GM21825 (cell line): ENCODE results near the gene CHST11.
A peak's percentile ranks its signal among the peaks of the same experiment; 100 is the strongest.
"Not testable (repeated sequence)": the region's sequence is repeated elsewhere in the genome, so short reads cannot be mapped to it uniquely, and the experiment has no call there.

Experiments used
- ATAC-seq: cut with Tn5 transposase; IDR thresholded peaks from one replicate; pipeline ENCODE4 v1.9.1; 2021; ENCODE audit warnings: mild to moderate bottlenecking, moderate library complexity; ENCODE audit not compliant: unreplicated experiment

CHST11 gene

DNA sequence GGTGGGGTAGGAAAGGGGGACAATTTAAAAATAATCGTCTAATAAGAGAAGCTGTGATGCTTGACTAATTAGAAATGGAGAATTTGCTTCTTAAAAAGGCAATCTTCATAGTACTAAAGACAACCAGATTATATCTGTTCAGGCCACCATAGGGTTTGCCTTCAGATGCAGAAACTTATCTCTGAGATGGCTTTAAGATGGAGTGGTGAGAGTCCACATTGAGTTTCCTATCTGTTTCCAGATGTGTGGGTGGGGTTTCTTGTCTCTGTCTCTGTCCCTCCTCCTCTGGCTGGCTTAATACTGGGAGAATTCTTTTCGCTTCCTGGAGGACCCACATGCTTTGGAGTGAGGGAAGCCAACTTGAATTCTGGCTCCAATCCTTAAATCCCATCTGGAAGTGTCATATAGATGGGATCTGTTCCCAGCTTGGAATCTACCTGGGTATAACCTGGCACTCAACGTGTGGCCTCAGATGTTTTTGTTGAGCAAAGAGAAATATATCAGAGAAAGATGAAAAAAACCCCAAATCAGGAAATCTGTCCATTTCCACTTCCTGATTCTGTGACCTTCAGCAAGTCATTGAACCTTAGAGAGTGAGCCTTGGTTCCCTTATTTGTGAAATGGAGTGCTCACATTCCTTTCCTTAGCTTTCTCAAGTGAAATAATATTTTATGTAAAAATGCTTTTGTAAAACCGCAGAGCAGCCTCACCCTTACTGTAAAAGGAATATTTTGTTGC lies 66.4 kb downstream of the CHST11 start:
- no peak for ATAC-seq

GRCh38 chr12:104524034-104524832 lies 67.5 kb downstream of the CHST11 start:
- ATAC-seq = no peak

GRCh38 chr12:104526320-104526719 lies 69.6 kb downstream of the CHST11 start:
- ATAC-seq = no peak

DNA sequence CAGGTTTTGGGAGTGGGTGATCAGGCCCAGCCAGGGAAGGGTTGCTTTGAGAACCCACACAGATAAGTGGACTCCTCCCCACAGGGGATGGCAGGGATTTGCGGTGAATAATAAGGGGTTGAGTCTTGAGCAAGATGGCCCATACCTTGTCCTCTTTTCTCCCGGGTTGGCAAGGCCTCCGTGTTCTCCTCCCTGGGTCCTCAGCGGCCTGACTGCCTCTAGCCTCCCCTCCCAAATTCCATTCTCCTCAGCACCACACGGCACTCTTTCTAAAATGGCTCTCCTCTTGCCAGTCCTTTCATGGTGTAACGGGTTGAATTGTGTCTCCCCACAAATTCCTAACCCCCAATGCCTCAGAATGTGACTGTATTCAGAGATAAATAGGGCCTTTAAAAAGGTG lies 70.0 kb downstream of the CHST11 start:
- ATAC-seq = no peak

GRCh38 chr12:104527653-104528052 lies 70.9 kb downstream of the CHST11 start:
- ATAC-seq = not testable (repeated sequence)

GRCh38 chr12:104529130-104529874 lies 72.6 kb downstream of the CHST11 start:
- ATAC-seq = no peak

- no peak for ATAC-seq
Observed at GRCh38 chr12:104532636-104533035, 75.9 kb downstream of the CHST11 start.

DNA sequence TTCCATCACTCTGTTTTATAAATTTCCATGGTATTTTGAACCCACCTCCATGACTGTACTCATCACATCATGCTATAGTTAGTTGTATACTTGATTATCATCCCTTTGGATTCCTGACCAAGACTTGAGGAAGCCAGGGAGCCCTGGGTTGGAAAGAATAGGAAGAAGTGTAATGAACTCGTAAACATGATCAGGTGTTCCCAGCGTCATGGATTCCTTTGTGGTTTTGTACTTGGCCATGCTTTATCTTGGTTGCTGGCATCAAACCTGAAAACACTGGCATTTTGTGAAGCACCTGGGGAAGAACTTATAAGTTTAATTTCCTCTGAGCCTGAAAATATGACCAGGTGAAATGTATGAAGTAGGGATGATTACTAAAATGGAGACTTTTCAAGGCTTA lies 76.4 kb downstream of the CHST11 start:
- no peak for ATAC-seq

- ATAC-seq = no peak
Observed at GRCh38 chr12:104534162-104534856, 77.6 kb downstream of the CHST11 start.

GRCh38 chr12:104534857-104535248 lies 78.1 kb downstream of the CHST11 start:
- ATAC-seq = no peak

DNA sequence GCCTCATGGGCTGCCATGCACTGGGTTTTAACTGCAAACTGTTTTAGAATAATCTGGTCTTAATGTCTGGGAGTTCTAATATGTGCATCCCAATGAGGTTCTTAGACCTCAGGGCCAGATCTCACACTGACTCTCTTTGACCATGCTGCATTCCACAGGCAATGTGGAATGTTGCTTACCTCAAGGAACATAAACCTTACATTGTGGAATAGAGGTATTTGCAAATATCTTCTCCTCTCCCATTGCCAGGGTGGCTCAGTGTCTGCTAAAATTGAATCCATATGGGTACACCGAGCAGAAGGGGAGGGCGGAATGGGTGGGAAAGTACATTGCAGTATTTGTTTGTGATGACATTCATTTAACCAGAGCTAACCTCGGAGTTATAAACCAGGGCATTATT lies 78.6 kb downstream of the CHST11 start:
- no peak for ATAC-seq

GRCh38 chr12:104536841-104537240 lies 80.1 kb downstream of the CHST11 start:
- no peak for ATAC-seq

DNA sequence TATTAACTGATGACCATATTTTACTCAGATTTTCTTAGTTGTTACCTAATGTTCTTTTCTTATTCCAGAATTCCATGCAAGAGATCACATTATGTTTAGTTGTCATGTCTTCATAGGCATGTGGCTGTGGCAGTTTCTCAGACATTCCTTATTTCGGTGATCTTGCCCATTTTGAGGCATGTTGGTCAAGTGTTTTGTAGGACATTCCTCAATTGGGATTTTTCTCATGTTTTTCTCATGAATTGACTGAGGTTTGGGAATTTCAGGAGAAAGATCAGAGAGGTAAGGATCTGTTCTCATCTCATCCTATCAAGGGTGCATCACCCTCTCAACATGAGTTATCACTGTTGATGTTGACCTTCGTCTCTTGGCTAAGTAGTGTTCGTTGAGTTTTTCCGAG lies 81.3 kb downstream of the CHST11 start:
- ATAC-seq = no peak

- ATAC-seq = no peak
Observed at GRCh38 chr12:104538891-104539462, 82.2 kb downstream of the CHST11 start.

DNA sequence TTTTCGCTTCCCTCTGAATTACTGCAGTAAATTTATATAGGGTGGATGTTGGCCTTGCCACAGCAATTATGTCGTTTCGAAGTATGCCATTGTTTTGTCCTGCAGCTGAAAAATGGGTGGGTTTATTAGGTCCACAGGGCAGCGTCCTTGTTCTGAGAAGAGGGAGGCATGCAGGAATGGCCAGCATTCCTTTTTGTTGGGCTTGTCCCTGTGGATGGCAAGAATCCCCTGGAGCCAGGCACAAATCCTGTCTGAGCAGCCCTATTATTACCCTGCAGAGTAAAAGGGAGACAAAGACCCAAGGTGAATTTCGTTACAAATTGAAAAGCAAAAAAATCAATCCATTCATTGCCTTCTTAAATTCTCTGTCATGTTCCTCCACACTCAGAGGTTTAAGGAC lies 88.1 kb downstream of the CHST11 start:
- ATAC-seq = no peak

- no peak for ATAC-seq
Observed at GRCh38 chr12:104546575-104546974, 89.8 kb downstream of the CHST11 start.

GRCh38 chr12:104547235-104547634 lies 90.5 kb downstream of the CHST11 start:
- ATAC-seq = no peak

DNA sequence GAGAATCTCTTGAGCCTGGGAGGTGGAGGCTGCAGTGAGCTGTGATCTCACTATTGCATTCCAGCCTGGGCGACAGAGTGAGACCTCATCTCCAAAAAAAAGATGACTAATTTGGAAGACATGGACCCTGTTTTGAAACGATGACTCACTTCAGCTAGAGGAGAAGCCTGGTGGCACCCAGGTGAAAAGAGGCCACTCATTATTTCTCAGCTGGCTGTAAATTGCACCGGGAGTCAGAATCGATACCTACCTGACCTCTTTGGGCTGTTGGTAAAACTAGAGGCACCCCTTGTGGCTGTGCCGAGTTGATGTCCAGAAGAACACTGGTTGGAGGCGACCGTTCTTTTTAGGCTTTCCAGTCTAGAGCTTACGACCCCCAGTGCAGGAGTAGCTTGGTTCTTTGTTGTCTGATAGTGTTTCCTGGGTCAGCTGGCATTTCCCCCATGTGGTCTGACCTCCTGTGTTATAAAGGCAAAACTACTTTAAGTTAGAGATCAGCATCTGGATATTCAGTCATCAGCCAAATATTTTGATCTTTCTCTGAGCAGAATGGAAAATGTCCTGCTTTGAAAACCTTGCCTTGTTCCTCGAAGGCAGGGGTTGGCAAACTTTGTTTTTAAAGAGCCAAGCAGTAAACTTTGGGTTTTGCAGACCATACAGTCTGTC lies 93.2 kb downstream of the CHST11 start:
- no peak for ATAC-seq

DNA sequence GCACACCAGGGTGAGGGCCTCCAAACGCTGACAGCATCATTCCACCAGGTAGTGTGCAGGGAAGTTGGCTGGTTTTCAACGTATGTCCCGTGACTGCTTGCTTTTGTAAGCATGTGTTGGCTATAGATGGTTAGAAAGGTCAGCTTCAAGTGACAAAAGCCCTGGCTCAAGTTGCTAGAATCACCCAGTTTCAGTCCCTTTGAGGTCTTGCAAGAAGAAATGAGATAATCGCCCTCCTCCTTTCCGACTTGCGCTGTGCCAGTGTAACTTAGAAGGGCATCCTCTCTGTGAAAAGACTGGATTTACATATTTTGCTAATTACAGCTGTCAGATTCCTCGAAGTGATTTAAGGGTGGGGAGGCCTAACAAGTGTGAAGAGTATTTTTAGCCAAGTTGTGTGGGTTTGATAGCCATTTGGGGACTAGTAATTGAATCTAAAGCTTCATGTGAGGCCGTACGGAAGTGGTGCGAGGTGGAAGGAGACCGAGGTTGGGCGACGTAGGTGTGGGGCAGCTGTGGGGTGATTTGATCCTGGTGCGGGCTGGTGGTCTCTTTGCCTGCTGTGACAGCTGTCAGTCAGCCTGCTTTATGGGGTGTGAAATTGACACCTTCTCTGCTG lies 94.7 kb downstream of the CHST11 start:
- ATAC-seq = peak; percentile 47

DNA sequence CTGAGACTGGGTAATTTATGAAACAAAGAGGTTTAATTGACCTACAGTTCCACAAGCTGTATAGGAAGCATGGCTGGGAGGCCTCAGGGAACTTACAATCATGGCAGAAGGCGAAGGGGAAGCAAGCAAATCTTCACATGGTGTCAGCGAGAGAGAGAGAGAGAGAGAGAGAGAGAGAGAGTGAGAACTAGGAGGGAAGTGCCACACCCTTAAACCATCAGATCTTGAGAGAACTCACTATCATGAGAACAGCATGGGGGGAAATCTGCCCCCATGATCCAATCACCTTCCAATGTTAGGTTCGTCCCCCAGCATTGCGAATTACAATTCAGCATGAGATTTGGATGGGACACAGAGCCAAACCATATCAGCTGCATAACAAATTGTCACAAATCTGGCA lies 96.7 kb downstream of the CHST11 start:
- ATAC-seq = no peak
